Measurements from ENCODE around the gene CD300C.

GRCh38 chr17:74579900-74580299, 34.0 kb upstream of the CD300C start:
- no peak for TF ChIP-seq CTCF (IDR thresholded peaks at IDR 0.05; ENCODE audit: low read depth, low read length, poor library complexity, severe bottlenecking)
- no peak for TF ChIP-seq EZH2phosphoT487 (IDR thresholded peaks at IDR 0.05; ENCODE audit: borderline replicate concordance, low read length)

Measured in DOHH2 (cell line).